GM12878 (cell line): ENCODE data around the gene CTDP1. TPM values are rescaled to one million over a fixed set of nuclear protein-coding genes. Genes with fewer than 3 reads are reported as not detected.

Experiments used
- ATAC-seq: fragments of 200-7000 bp; cut with Tn5 transposase; 3 replicates; pipeline ENCODE4 v1.9.1; 2020; ENCODE audit warnings: mild to moderate bottlenecking, moderate library complexity
- BruUV-seq: library from RNA; stranded (reverse); fragments of 400-500 nt; replicated peaks from 2 replicates; lab custom pipeline; 2021; lab: Mats Ljungman, UMichigan
- CTCF ChIA-PET: fragments of 300-600 bp; sonication (Branson Sonifier 250); formaldehyde crosslinking; extraction: SDS; loops from one replicate; lab custom pipeline; 2021; ENCODE audit warnings: inconsistent platforms; lab: Yijun Ruan, JAX
- POLR2A ChIA-PET: fragments of 350-600 bp; formaldehyde crosslinking; extraction: SDS; loops from one replicate; lab custom pipeline; 2021; ENCODE audit warnings: inconsistent platforms; lab: Charles Lee
- RAD21 ChIA-PET: fragments of 300-600 bp; sonication (Branson Sonifier 250); formaldehyde crosslinking; loops from one replicate; lab custom pipeline; 2023; ENCODE audit warnings: antibody characterized with exemption; ENCODE audit not compliant: unreplicated experiment; lab: Charles Lee
- SMC1A ChIA-PET: fragments of 300-600 bp; sonication (Branson Sonifier 250); formaldehyde crosslinking; loops from one replicate; lab custom pipeline; 2023; ENCODE audit not compliant: unreplicated experiment, uncharacterized antibody; lab: Charles Lee
- DNase-seq: peaks from one replicate; pipeline ENCODE4 v3.0.0-alpha.2; 2011; ENCODE audit warnings: low read depth, low spot score
- FAIRE-seq: peaks from 3 replicates; lab custom pipeline; 2011; peaks lifted over from hg19 to GRCh38; lab: Jason Lieb, UNC
- H2AFZ ChIP-seq: 2 replicates; pipeline ENCODE4 v1.6.0; 2011; ENCODE audit warnings: low read depth, low read length, control low read depth; ENCODE audit not compliant: control insufficient read depth
- H3K27ac ChIP-seq: 2 replicates; pipeline ENCODE4 v1.5.1; 2011; ENCODE audit warnings: control low read depth; ENCODE audit not compliant: control insufficient read depth, insufficient read depth
- H3K27me3 ChIP-seq, 2 experiments: replicated peaks in 1 of 2; 2 replicates each; pipeline versions ENCODE4 v1.6.0 to v1.6.1; 2011; ENCODE audit warnings: low read length in 1 of 2; ENCODE audit not compliant: control insufficient read depth in 2 of 2, insufficient read depth in 2 of 2
- H3K36me3 ChIP-seq, 2 experiments: 2 replicates each; pipeline ENCODE4 v1.5.1; 2011; ENCODE audit warnings: low read length in 1 of 2; ENCODE audit not compliant: control insufficient read depth in 2 of 2, insufficient read depth in 2 of 2
- H3K4me1 ChIP-seq: 2 replicates; pipeline ENCODE4 v1.6.1; 2011; ENCODE audit warnings: mild to moderate bottlenecking, low read length, moderate library complexity, mixed read lengths; ENCODE audit not compliant: control insufficient read depth, insufficient read depth
- H3K4me2 ChIP-seq: 2 replicates; pipeline ENCODE4 v1.6.0; 2011; ENCODE audit warnings: control low read depth; ENCODE audit not compliant: control insufficient read depth, insufficient read depth
- H3K4me3 ChIP-seq: fragments of 200-600 bp; sonication (generic); 2 replicates; pipeline ENCODE4 v1.5.1; 2016
- H3K79me2 ChIP-seq: 2 replicates; pipeline ENCODE4 v1.6.0; 2011; ENCODE audit warnings: low read length; ENCODE audit not compliant: control insufficient read depth, insufficient read depth
- H3K9ac ChIP-seq: 2 replicates; pipeline ENCODE4 v1.8.0; 2011; ENCODE audit warnings: low read length, control low read depth, mixed read lengths; ENCODE audit not compliant: control insufficient read depth, insufficient read depth
- H3K9me3 ChIP-seq: replicated peaks from 3 replicates; pipeline ENCODE4 v1.5.1; 2011; ENCODE audit warnings: mild to moderate bottlenecking, low read length; ENCODE audit not compliant: control insufficient read depth, insufficient read depth
- H4K20me1 ChIP-seq: 2 replicates; pipeline ENCODE4 v1.6.0; 2011; ENCODE audit not compliant: control insufficient read depth, insufficient read depth
- ATF3 ChIP-seq: IDR thresholded peaks from 2 replicates; pipeline ENCODE4 v1.6.1; 2011; ENCODE audit warnings: low read depth, mild to moderate bottlenecking, low read length, moderate library complexity, borderline replicate concordance; ENCODE audit errors: extremely low read depth
- NFYB ChIP-seq: IDR thresholded peaks from 2 replicates; pipeline ENCODE4 v1.6.1; 2011; ENCODE audit warnings: low read depth, mild to moderate bottlenecking, low read length, improper control_type of control experiment, moderate library complexity; ENCODE audit not compliant: insufficient read depth
- RUNX3 ChIP-seq: IDR thresholded peaks from 2 replicates; pipeline ENCODE4 v1.6.1; 2012; ENCODE audit warnings: low read length, inconsistent platforms
- SREBF2 ChIP-seq: IDR thresholded peaks from 2 replicates; pipeline ENCODE4 v1.6.1; 2012; ENCODE audit warnings: mild to moderate bottlenecking, low read length
- STAT3 ChIP-seq: IDR thresholded peaks from 2 replicates; pipeline ENCODE4 v1.6.1; 2011; ENCODE audit warnings: low read depth, low read length, improper control_type of control experiment
- TAF1 ChIP-seq: IDR thresholded peaks from 2 replicates; pipeline ENCODE4 v1.6.1; 2011; ENCODE audit warnings: mild to moderate bottlenecking, low read depth, low read length, borderline replicate concordance
- TCF7 ChIP-seq: IDR thresholded peaks from 2 replicates; pipeline ENCODE4 v1.6.1; 2014; ENCODE audit warnings: antibody characterized with exemption, borderline replicate concordance
- ZBTB11 ChIP-seq: fragments of 450-650 bp; formaldehyde crosslinking; IDR thresholded peaks from 2 replicates; pipeline ENCODE4 v1.5.0; 2022; ENCODE audit warnings: mild to moderate bottlenecking, missing genetic modification characterization
- ZNF24 ChIP-seq: fragments of 450-650 bp; IDR thresholded peaks from 2 replicates; pipeline ENCODE4 v1.6.1; 2017; ENCODE audit warnings: antibody characterized with exemption, mild to moderate bottlenecking
- WGBS: methylation state at CpG from one replicate; pipeline ENCODE4 v1.1.6; 2016; ENCODE audit warnings: low lambda C conversion rate; ENCODE audit not compliant: insufficient replicate concordance, insufficient coverage; ENCODE audit errors: missing lambda C conversion rate; 5-methylcytosine and 5-hydroxymethylcytosine counted together
- in situ Hi-C: fragments of 300-500 bp; cut with MboI; formaldehyde crosslinking; loops from 9 replicates; pipeline ENCODE4 v1.14.3; 2018; ENCODE audit warnings: mixed read lengths
- intact Hi-C: fragments of 100-400 bp; cut with micrococcal nuclease; formaldehyde crosslinking; loops from one replicate; pipeline ENCODE4 v1.14.2; 2022; ENCODE audit not compliant: unreplicated experiment
- polyA plus RNA-seq, 11 experiments: library from polyadenylated mRNA; depleted of rRNA in 4 of 11; unstranded in 6 of 11; stranded (reverse) in 5 of 11; fragments of >200 nt; fragmentation: Nextera tagmentation in 4 of 11; fragmentation: Illumina TruSeq in 1 of 11; extraction: Ambion mirVana in 4 of 11; extraction: Trizol in 1 of 11; gene quantifications; 1 replicate in 1 of 11; 2 replicates in 10 of 11; pipeline versions ENCODE4 v1.2.1 to v1.2.3, GENCODE V29; 2011 to 2016; ENCODE audit warnings: inconsistent platforms in 2 of 11, missing spikeins in 2 of 11, low read depth in 1 of 11
- total RNA-seq, 4 experiments: library from RNA; depleted of rRNA in 3 of 4; stranded (reverse); fragments of >200 nt in 3 of 4; fragmentation: Illumina TruSeq in 1 of 4; extraction: Trizol in 1 of 4; gene quantifications; 2 replicates each; pipeline versions ENCODE4 v1.2.1 to v1.2.3, GENCODE V29; 2013 to 2021

Gene CTDP1
- total and polyA plus RNA-seq, 10 of the 15 experiments (the other 5 are each of a cell fraction or from before 2014, with no cell fraction given), result 0.32 to 31.3 (median 8.8) TPM

GRCh38 chr18:79634186-79634585 is 45.4 kb upstream of the CTDP1 start:
- Histone ChIP-seq H3K79me2 (no peaks in the 10 kb centered on the region), H3K36me3 (no peaks in the 10 kb centered on the region), H4K20me1 (no peaks in the 10 kb centered on the region), H3K9me3 (no peaks in the 10 kb centered on the region; the same call in 2 of the 3 replicates), H3K4me1 (no peaks in the 10 kb centered on the region), H3K4me2 (no peak overlapping the region)
- no peak for DNase-seq
- in situ Hi-C loops, result no loop called here
- POLR2A ChIA-PET, result no interaction called here
- FAIRE-seq, result no peak
- ATAC-seq, result no peak
- WGBS, result 31% methylated on average over 5 of the region's 5 CpGs
- TF ChIP-seq SREBF2, result no peak
- no peak for TF ChIP-seq TCF7
- TF ChIP-seq ZNF24, result no peak
- TF ChIP-seq RUNX3, result no peak
- TF ChIP-seq ZBTB11 (CRISPR knock-in tag), result no peak
- TF ChIP-seq ATF3, result no peak
- no peak for TF ChIP-seq NFYB
- TF ChIP-seq TAF1, result no peak
- no peak for TF ChIP-seq STAT3
- TF ChIP-seq, all 136 proteins: peak for 0
- BruUV-seq, result no TSS peak
- ChIA-PET SMC1A (no interaction called here), CTCF (no interaction called here), RAD21 (no interaction called here)
- Histone ChIP-seq H3K27ac (no peak overlapping the region), H3K27me3 (no peaks in the 10 kb centered on the region), H2AFZ (no peak overlapping the region), H3K4me3 (no peak overlapping the region), H3K9ac (no peak overlapping the region)
- intact Hi-C loops, result no loop called here
